HepG2 (cell line): ENCODE results near the gene COL13A1. TPM values are rescaled to one million over a fixed set of nuclear protein-coding genes. Genes with fewer than 3 reads are reported as not detected.

Experiments
- ATAC-seq: fragments of 200-7000 bp; cut with Tn5 transposase; 3 replicates; pipeline ENCODE4 v1.9.1; 2020; ENCODE audit warnings: mild to moderate bottlenecking, moderate library complexity
- BruUV-seq: library from RNA; stranded (reverse); fragments of 400-500 nt; replicated peaks from 2 replicates; lab custom pipeline; 2021; lab: Mats Ljungman, UMichigan
- CTCF ChIA-PET: fragments of 300-600 bp; formaldehyde crosslinking; extraction: SDS; loops from one replicate; lab custom pipeline; 2021; ENCODE audit warnings: low total read pairs, inconsistent platforms, low intra/inter-chr PET ratio; lab: Yijun Ruan, JAX
- POLR2A ChIA-PET: fragments of 350-600 bp; sonication (Branson Sonifier 250); formaldehyde crosslinking; loops from one replicate; lab custom pipeline; 2020; ENCODE audit warnings: antibody characterized with exemption, inconsistent platforms; lab: Yijun Ruan, JAX
- DNase-seq: peaks from one replicate; pipeline ENCODE4 v3.0.0-alpha.2; 2015; ENCODE audit warnings: low spot score
- FAIRE-seq: peaks from 3 replicates; lab custom pipeline; 2011; peaks lifted over from hg19 to GRCh38; lab: Jason Lieb, UNC
- H2AFZ ChIP-seq: one replicate; pipeline ENCODE4 v1.6.1; 2011; ENCODE audit warnings: low read length, inconsistent platforms
- H3K27ac ChIP-seq: fragments of 300-600 bp; 3 replicates; pipeline ENCODE4 v1.8.0; 2011; ENCODE audit warnings: mixed run types, mild to moderate bottlenecking, mixed read lengths, low read length, inconsistent platforms; ENCODE audit not compliant: insufficient read depth; ENCODE audit errors: extremely low read length
- H3K27me3 ChIP-seq, 2 experiments: fragments of 200-600 bp in 1 of 2; 2 replicates in 1 of 2; 3 replicates in 1 of 2; pipeline versions ENCODE4 v1.6.0 to v1.8.0; 2011; ENCODE audit warnings: low read length in 2 of 2, mild to moderate bottlenecking in 2 of 2, moderate library complexity in 2 of 2, inconsistent platforms in 1 of 2; ENCODE audit not compliant: insufficient read depth in 2 of 2, control insufficient read depth in 1 of 2
- H3K36me3 ChIP-seq, 2 experiments: fragments of 200-600 bp in 1 of 2; replicated peaks in 1 of 2; 2 replicates in 1 of 2; 3 replicates in 1 of 2; pipeline versions ENCODE4 v1.5.1 to v1.8.0; 2011; ENCODE audit warnings: low read length in 2 of 2, inconsistent platforms in 1 of 2; ENCODE audit not compliant: insufficient read depth in 2 of 2, control insufficient read depth in 1 of 2
- H3K4me1 ChIP-seq: 2 replicates; pipeline ENCODE4 v1.5.1; 2012; ENCODE audit warnings: low read length, inconsistent platforms; ENCODE audit not compliant: insufficient read depth
- H3K4me2 ChIP-seq: 2 replicates; pipeline ENCODE4 v1.6.0; 2011; ENCODE audit warnings: low read depth, low read length, inconsistent platforms
- H3K4me3 ChIP-seq, 3 experiments: fragments of 200-600 bp in 1 of 3; sonication (generic), shearing (Covaris generic) in 1 of 3; replicated peaks in 1 of 3; 2 replicates each; pipeline ENCODE4 v1.5.1; 2011 to 2016; ENCODE audit warnings: low read length in 3 of 3, inconsistent platforms in 2 of 3, low read depth in 2 of 3, mild to moderate bottlenecking in 2 of 3, control low read depth in 1 of 3, mixed read lengths in 1 of 3; ENCODE audit not compliant: insufficient read depth in 1 of 3
- H3K79me2 ChIP-seq: one replicate; pipeline ENCODE4 v1.6.1; 2011; ENCODE audit warnings: low read length, inconsistent platforms; ENCODE audit not compliant: insufficient read depth
- H3K9ac ChIP-seq: 2 replicates; pipeline ENCODE4 v1.6.0; 2011; ENCODE audit warnings: mild to moderate bottlenecking, low read depth, low read length, inconsistent platforms; ENCODE audit not compliant: insufficient read depth
- H3K9me3 ChIP-seq: 2 replicates; pipeline ENCODE4 v1.5.1; 2012; ENCODE audit warnings: mild to moderate bottlenecking, low read length
- H4K20me1 ChIP-seq: 2 replicates; pipeline ENCODE4 v1.6.0; 2011; ENCODE audit warnings: inconsistent platforms, mild to moderate bottlenecking, low read length, moderate library complexity; ENCODE audit not compliant: insufficient read depth
- AKAP8 ChIP-seq: sonication (generic); formaldehyde crosslinking; IDR thresholded peaks from 2 replicates; pipeline ENCODE4 v1.5.1; 2020; ENCODE audit warnings: mild to moderate bottlenecking, missing genetic modification reagents
- EED ChIP-seq: sonication (generic); formaldehyde crosslinking; IDR thresholded peaks from 2 replicates; pipeline ENCODE4 v1.5.0; 2020; ENCODE audit warnings: mild to moderate bottlenecking, missing genetic modification reagents
- GPN1 ChIP-seq: sonication (generic); formaldehyde crosslinking; IDR thresholded peaks from 2 replicates; pipeline ENCODE4 v1.5.1; 2020; ENCODE audit warnings: missing genetic modification reagents, borderline replicate concordance
- HIVEP1 ChIP-seq: sonication (generic); formaldehyde crosslinking; IDR thresholded peaks from 2 replicates; pipeline ENCODE4 v1.4.0; 2020; ENCODE audit warnings: mild to moderate bottlenecking, missing genetic modification reagents
- HNRNPH1 ChIP-seq: fragments of 200-400 bp; formaldehyde crosslinking; optimal IDR thresholded peaks from 2 replicates; pipeline ENCODE3; 2017; ENCODE audit warnings: mild to moderate bottlenecking, low read depth, low read length
- KDM5B ChIP-seq: sonication (generic); formaldehyde crosslinking; IDR thresholded peaks from 2 replicates; pipeline ENCODE4 v1.4.0; 2020; ENCODE audit warnings: missing genetic modification reagents, mild to moderate bottlenecking, borderline replicate concordance
- MTA1 ChIP-seq: sonication (generic); formaldehyde crosslinking; IDR thresholded peaks from 2 replicates; pipeline ENCODE4 v1.4.0; 2020; ENCODE audit warnings: missing genetic modification reagents, mild to moderate bottlenecking, borderline replicate concordance
- PCBP1 ChIP-seq: fragments of 200-400 bp; formaldehyde crosslinking; IDR thresholded peaks from 2 replicates; pipeline ENCODE4 v1.6.1; 2017; ENCODE audit warnings: mild to moderate bottlenecking, low read depth, low read length, borderline replicate concordance
- PPARG ChIP-seq: conservative IDR thresholded peaks from 2 replicates; pipeline ENCODE4 v1.6.1; 2016; ENCODE audit warnings: missing biosample characterization, missing genetic modification reagents
- SRSF4 ChIP-seq: fragments of 200-400 bp; formaldehyde crosslinking; IDR thresholded peaks from one replicate; pipeline ENCODE4 v1.6.1; 2018; ENCODE audit warnings: mild to moderate bottlenecking, low read depth, low read length, moderate library complexity; ENCODE audit not compliant: poor library complexity, severe bottlenecking
- TRIM24 ChIP-seq: sonication (generic); formaldehyde crosslinking; IDR thresholded peaks from 2 replicates; pipeline ENCODE4 v1.8.0; 2022; ENCODE audit warnings: mild to moderate bottlenecking, missing genetic modification reagents
- XRCC5 ChIP-seq: fragments of 200-400 bp; formaldehyde crosslinking; optimal IDR thresholded peaks from 2 replicates; pipeline ENCODE3; 2017; ENCODE audit warnings: mild to moderate bottlenecking, low read length
- ZBTB7B ChIP-seq: sonication (generic); formaldehyde crosslinking; IDR thresholded peaks from 2 replicates; pipeline ENCODE4 v1.4.0; 2020; ENCODE audit warnings: missing genetic modification reagents
- ZNF326 ChIP-seq: sonication (generic); formaldehyde crosslinking; IDR thresholded peaks from 2 replicates; pipeline ENCODE4 v1.4.0; 2020; ENCODE audit warnings: missing genetic modification reagents, borderline replicate concordance
- ZNF652 ChIP-seq: IDR thresholded peaks from 2 replicates; pipeline ENCODE4 v1.6.1; 2016; ENCODE audit warnings: low read depth, borderline replicate concordance
- ZNF777 ChIP-seq: sonication (generic); formaldehyde crosslinking; IDR thresholded peaks from 2 replicates; pipeline ENCODE4 v1.4.0; 2020; ENCODE audit warnings: missing genetic modification reagents
- ZSCAN30 ChIP-seq: sonication (generic); formaldehyde crosslinking; IDR thresholded peaks from 2 replicates; pipeline ENCODE4 v1.5.0; 2020; ENCODE audit warnings: mild to moderate bottlenecking, missing genetic modification reagents
- WGBS: methylation state at CpG from one replicate; pipeline ENCODE4 v1.1.6; 2017; ENCODE audit warnings: low lambda C conversion rate; 5-methylcytosine and 5-hydroxymethylcytosine counted together
- in situ Hi-C: cut with HindIII; loops from 2 replicates; pipeline ENCODE4 v1.10.0; 2017; ENCODE audit warnings: low pct_unique_long_range_greater_than_20kb; ENCODE audit not compliant: extremely low pct_ligation_motif_present
- intact Hi-C: fragments of 100-400 bp; cut with micrococcal nuclease; formaldehyde crosslinking; loops from one replicate; pipeline ENCODE4 v1.10.0; 2022; ENCODE audit not compliant: unreplicated experiment
- polyA plus RNA-seq, 8 experiments: library from polyadenylated mRNA; depleted of rRNA in 3 of 8; stranded (reverse) in 7 of 8; unstranded in 1 of 8; fragments of >200 nt; fragmentation: Illumina TruSeq in 4 of 8; extraction: Trizol in 4 of 8; gene quantifications; 2 replicates each; pipeline versions ENCODE4 v1.2.1 to v1.2.3, GENCODE V29; 2011 to 2016; ENCODE audit warnings: low read depth in 4 of 8, missing spikeins in 1 of 8, mixed read lengths in 1 of 8; ENCODE audit not compliant: insufficient read depth in 1 of 8
- total RNA-seq, 5 experiments: library from RNA; depleted of rRNA; stranded (reverse); fragments of >200 nt; fragmentation: Illumina TruSeq; extraction: Trizol; gene quantifications; 2 replicates each; pipeline ENCODE4 v1.2.3, GENCODE V29; 2016; ENCODE audit warnings: low read depth in 1 of 5
- TF ChIP-seq, protein P1 (sequence below): IDR thresholded peaks from 2 replicates; pipeline ENCODE4 v1.6.1; 2016; ENCODE audit warnings: low read depth, control low read depth
- TF ChIP-seq, protein P2 (sequence below): sonication (generic); formaldehyde crosslinking; IDR thresholded peaks from 2 replicates; pipeline ENCODE4 v1.4.0; 2020; ENCODE audit warnings: mild to moderate bottlenecking, missing genetic modification reagents
- TF ChIP-seq, protein P3 (sequence below): sonication (generic); formaldehyde crosslinking; IDR thresholded peaks from 2 replicates; pipeline ENCODE4 v1.5.0; 2020; ENCODE audit warnings: missing genetic modification reagents

COL13A1 gene
- total and polyA plus RNA-seq, 2 of the 13 experiments (the other 11 are each of a cell fraction or from before 2014, with no cell fraction given): 0.07 TPM; not detected in 1

DNA sequence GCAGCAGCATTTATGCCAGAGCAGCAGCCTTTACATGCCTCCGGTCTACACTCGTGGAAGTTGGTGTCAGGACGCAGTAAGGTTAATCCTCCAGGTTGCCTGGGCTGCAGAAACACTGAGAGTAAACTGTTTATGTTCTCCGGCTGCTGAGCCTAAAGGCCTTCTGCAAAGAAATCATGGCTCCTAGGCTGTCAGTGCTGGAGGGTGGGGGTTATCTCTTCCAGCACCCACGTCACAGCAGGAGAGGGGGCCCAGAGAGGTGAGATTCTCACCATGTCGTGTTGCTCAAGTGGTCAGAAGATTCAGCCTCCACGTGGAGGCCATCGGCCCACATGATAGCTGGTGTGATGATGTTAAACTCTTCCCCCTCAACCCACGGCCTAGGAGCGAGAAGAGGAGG lies 41.2 kb downstream of the COL13A1 start:
- BruUV-seq: no TSS peak
- H2AFZ ChIP-seq: no peak overlapping the region
- TF ChIP-seq ZBTB7B (CRISPR knock-in tag) (no peak), PPARG (CRISPR knock-in tag) (no peak), PCBP1 (no peak), ZNF326 (CRISPR knock-in tag) (no peak), SRSF4 (no peak), HNRNPH1 (no peak), ZSCAN30 (CRISPR knock-in tag) (no peak), GPN1 (no peak), HIVEP1 (CRISPR knock-in tag) (no peak), EED (CRISPR knock-in tag) (no peak), ZNF777 (CRISPR knock-in tag) (no peak), TRIM24 (no peak), MTA1 (CRISPR knock-in tag) (no peak), ZNF652 (CRISPR knock-in tag) (no peak), AKAP8 (CRISPR knock-in tag) (no peak), KDM5B (no peak), XRCC5 (no peak)
- TF ChIP-seq, protein P1, sequence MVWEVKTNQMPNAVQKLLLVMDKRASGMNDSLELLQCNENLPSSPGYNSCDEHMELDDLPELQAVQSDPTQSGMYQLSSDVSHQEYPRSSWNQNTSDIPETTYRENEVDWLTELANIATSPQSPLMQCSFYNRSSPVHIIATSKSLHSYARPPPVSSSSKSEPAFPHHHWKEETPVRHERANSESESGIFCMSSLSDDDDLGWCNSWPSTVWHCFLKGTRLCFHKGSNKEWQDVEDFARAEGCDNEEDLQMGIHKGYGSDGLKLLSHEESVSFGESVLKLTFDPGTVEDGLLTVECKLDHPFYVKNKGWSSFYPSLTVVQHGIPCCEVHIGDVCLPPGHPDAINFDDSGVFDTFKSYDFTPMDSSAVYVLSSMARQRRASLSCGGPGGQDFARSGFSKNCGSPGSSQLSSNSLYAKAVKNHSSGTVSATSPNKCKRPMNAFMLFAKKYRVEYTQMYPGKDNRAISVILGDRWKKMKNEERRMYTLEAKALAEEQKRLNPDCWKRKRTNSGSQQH (CRISPR knock-in tag): no peak
- TF ChIP-seq, protein P2, sequence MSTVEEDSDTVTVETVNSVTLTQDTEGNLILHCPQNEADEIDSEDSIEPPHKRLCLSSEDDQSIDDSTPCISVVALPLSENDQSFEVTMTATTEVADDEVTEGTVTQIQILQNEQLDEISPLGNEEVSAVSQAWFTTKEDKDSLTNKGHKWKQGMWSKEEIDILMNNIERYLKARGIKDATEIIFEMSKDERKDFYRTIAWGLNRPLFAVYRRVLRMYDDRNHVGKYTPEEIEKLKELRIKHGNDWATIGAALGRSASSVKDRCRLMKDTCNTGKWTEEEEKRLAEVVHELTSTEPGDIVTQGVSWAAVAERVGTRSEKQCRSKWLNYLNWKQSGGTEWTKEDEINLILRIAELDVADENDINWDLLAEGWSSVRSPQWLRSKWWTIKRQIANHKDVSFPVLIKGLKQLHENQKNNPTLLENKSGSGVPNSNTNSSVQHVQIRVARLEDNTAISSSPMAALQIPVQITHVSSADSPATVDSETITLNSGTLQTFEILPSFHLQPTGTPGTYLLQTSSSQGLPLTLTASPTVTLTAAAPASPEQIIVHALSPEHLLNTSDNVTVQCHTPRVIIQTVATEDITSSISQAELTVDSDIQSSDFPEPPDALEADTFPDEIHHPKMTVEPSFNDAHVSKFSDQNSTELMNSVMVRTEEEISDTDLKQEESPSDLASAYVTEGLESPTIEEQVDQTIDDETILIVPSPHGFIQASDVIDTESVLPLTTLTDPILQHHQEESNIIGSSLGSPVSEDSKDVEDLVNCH (CRISPR knock-in tag): no peak
- TF ChIP-seq, protein P3, sequence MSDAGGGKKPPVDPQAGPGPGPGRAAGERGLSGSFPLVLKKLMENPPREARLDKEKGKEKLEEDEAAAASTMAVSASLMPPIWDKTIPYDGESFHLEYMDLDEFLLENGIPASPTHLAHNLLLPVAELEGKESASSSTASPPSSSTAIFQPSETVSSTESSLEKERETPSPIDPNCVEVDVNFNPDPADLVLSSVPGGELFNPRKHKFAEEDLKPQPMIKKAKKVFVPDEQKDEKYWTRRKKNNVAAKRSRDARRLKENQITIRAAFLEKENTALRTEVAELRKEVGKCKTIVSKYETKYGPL (CRISPR knock-in tag): no peak
- in situ Hi-C loops: no loop called here
- no peaks in the 10 kb centered on the region for H3K36me3 ChIP-seq
- H3K27ac ChIP-seq: no peak overlapping the region
- H3K27me3 ChIP-seq: peaks cover 3 to 61% of the 10 kb centered on the region in 2 experiments; a peak in 4 of 5 replicates
- no peak overlapping the region for H3K4me2 ChIP-seq
- no peak overlapping the region for H3K4me3 ChIP-seq
- no peaks in the 10 kb centered on the region for H3K4me1 ChIP-seq
- DNase-seq (no peak), FAIRE-seq (no peak), ATAC-seq (no peak)
- no peaks in the 10 kb centered on the region for H3K9me3 ChIP-seq
- no peak overlapping the region for H3K9ac ChIP-seq
- POLR2A ChIA-PET: no interaction called here
- CTCF ChIA-PET: no interaction called here
- no peaks in the 10 kb centered on the region for H3K79me2 ChIP-seq
- no peaks in the 10 kb centered on the region for H4K20me1 ChIP-seq
- intact Hi-C loops: no loop called here
- 22% methylated on average over 6 of the region's 10 CpGs for whole genome bisulfite sequencing
